IMR-90 (cell line): Measurements from ENCODE around the gene C7orf57.

Experiments
- CEBPB ChIP-seq: IDR thresholded peaks from 2 replicates; pipeline ENCODE4 v1.6.1; 2012; ENCODE audit warnings: low read depth, low read length, improper control_type of control experiment
- CTCF ChIP-seq: conservative IDR thresholded peaks from 2 replicates; pipeline ENCODE4 v1.5.1; 2012; ENCODE audit warnings: mild to moderate bottlenecking, low read depth, low read length, improper control_type of control experiment
- MXI1 ChIP-seq: IDR thresholded peaks from 2 replicates; pipeline ENCODE4 v1.6.1; 2012; ENCODE audit warnings: low read depth, mild to moderate bottlenecking, low read length, moderate library complexity, borderline replicate concordance
- POLR2A ChIP-seq: IDR thresholded peaks from 2 replicates; pipeline ENCODE4 v1.6.1; 2012; ENCODE audit warnings: mild to moderate bottlenecking, low read depth, low read length
- RAD21 ChIP-seq: IDR thresholded peaks from 2 replicates; pipeline ENCODE4 v1.6.1; 2012; ENCODE audit warnings: low read length, improper control_type of control experiment

GRCh38 chr7:47999413-47999812 is 35.9 kb upstream of the C7orf57 start:
- TF ChIP-seq CTCF (no peak), POLR2A (no peak), CEBPB (0 out of 2 replicates have a peak, but pooled peaks have one; percentile 8), MXI1 (no peak), RAD21 (no peak)
